HG03457 (cell line): ENCODE results near the gene NDC80.
"Not testable (repeated sequence)": the region's sequence is repeated elsewhere in the genome, so short reads cannot be mapped to it uniquely, and the experiment has no call there.

ENCODE experiments used
- ATAC-seq: cut with Tn5 transposase; IDR thresholded peaks from one replicate; pipeline ENCODE4 v1.9.1; 2021; ENCODE audit warnings: moderate number of reproducible peaks; ENCODE audit not compliant: unreplicated experiment

NDC80 gene

GRCh38 chr18:2571200-2572170 lies at the start of gene NDC80, which contains the start of gene METTL4:
Gene NDC80 (plus strand): TSS chr18:2571557. CDS start chr18:2572986, 1,429 bp downstream.
Gene METTL4 (minus strand): TSS chr18:2571505. CDS start chr18:2567216, 4,289 bp downstream.
- ATAC-seq = peak; percentile 59

- ATAC-seq = no peak
Observed at GRCh38 chr18:2522112-2522511, 49.2 kb upstream of the NDC80 start.

- not testable (repeated sequence) for ATAC-seq
Observed at GRCh38 chr18:2524794-2525198, 46.6 kb upstream of the NDC80 start.

- ATAC-seq = no peak
Observed at GRCh38 chr18:2526329-2526728, 45.0 kb upstream of the NDC80 start.

GRCh38 chr18:2529154-2529553 lies 42.2 kb upstream of the NDC80 start:
- ATAC-seq = no peak

- ATAC-seq = no peak
Observed at GRCh38 chr18:2531751-2532150, 39.6 kb upstream of the NDC80 start.

- ATAC-seq = no peak
Observed at GRCh38 chr18:2532797-2533196, 38.6 kb upstream of the NDC80 start.

GRCh38 chr18:2534906-2535305 lies 36.5 kb upstream of the NDC80 start:
- ATAC-seq = no peak

- ATAC-seq = no peak
Observed at GRCh38 chr18:2535419-2535910, 35.9 kb upstream of the NDC80 start.

- ATAC-seq = no peak
Observed at GRCh38 chr18:2536063-2536462, 35.3 kb upstream of the NDC80 start.

GRCh38 chr18:2536493-2536892 lies 34.9 kb upstream of the NDC80 start:
- no peak for ATAC-seq

- ATAC-seq = no peak
Observed at GRCh38 chr18:2537296-2537695, 34.1 kb upstream of the NDC80 start.

- no peak for ATAC-seq
Observed at GRCh38 chr18:2538236-2538635, 33.1 kb upstream of the NDC80 start.

- ATAC-seq = no peak
Observed at GRCh38 chr18:2538844-2539243, 32.5 kb upstream of the NDC80 start.

GRCh38 chr18:2540575-2540974 lies 30.8 kb upstream of the NDC80 start:
- ATAC-seq = no peak

GRCh38 chr18:2541925-2542563 lies 29.3 kb upstream of the NDC80 start:
- ATAC-seq = not testable (repeated sequence)

GRCh38 chr18:2545155-2545554 lies 26.2 kb upstream of the NDC80 start:
- no peak for ATAC-seq

- ATAC-seq = no peak
Observed at GRCh38 chr18:2547477-2548087, 23.8 kb upstream of the NDC80 start.

GRCh38 chr18:2549462-2549861 lies 21.9 kb upstream of the NDC80 start:
- ATAC-seq = no peak

- no peak for ATAC-seq
Observed at GRCh38 chr18:2551425-2551824, 19.9 kb upstream of the NDC80 start.

GRCh38 chr18:2554696-2555095 lies 16.7 kb upstream of the NDC80 start:
- no peak for ATAC-seq
